NB4 (cell line): ENCODE results near the gene LRBA.

Source experiments
- DNase-seq: peaks from one replicate; pipeline ENCODE4 v3.0.0; 2010; ENCODE audit warnings: low read depth
- H3K4me3 ChIP-seq: one replicate; pipeline ENCODE4 v1.5.1; 2011; ENCODE audit warnings: mild to moderate bottlenecking, low read depth, low read length, moderate library complexity
- MYC ChIP-seq: IDR thresholded peaks from 2 replicates; pipeline ENCODE4 v1.6.1; 2011; ENCODE audit warnings: low read depth, low read length
- POLR2A ChIP-seq: IDR thresholded peaks from 2 replicates; pipeline ENCODE4 v1.6.1; 2011; ENCODE audit warnings: mild to moderate bottlenecking; ENCODE audit not compliant: insufficient read length; ENCODE audit errors: extremely low read depth
- TF ChIP-seq, protein P1 (sequence below): IDR thresholded peaks from one replicate; pipeline ENCODE4 v1.5.1; 2012; ENCODE audit warnings: low read depth, low read length
- TF ChIP-seq, protein P2 (sequence below): IDR thresholded peaks from 2 replicates; pipeline ENCODE4 v1.6.1; 2011; ENCODE audit warnings: low read depth, low read length

Gene LRBA

DNA sequence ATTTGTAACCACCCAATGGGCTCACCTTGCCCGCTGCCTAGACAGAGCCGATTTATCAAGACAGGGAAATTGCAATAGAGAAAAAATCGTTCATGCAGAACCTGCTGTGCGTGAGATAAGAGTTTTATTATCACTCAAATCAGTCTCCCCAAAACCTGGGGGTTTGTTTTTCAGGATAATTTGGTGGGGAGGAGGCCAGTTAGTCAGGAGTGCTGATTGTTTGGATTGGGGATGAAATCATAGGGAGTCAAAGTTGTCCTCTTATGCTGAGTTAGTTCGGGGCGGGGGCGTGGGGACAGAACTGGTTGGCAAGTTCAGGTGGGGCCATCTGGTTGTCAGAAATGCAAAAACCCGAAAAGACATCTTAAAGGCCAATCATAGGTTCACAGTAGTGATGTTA, 230.1 kb downstream of the LRBA start:
- TF ChIP-seq, protein P1, sequence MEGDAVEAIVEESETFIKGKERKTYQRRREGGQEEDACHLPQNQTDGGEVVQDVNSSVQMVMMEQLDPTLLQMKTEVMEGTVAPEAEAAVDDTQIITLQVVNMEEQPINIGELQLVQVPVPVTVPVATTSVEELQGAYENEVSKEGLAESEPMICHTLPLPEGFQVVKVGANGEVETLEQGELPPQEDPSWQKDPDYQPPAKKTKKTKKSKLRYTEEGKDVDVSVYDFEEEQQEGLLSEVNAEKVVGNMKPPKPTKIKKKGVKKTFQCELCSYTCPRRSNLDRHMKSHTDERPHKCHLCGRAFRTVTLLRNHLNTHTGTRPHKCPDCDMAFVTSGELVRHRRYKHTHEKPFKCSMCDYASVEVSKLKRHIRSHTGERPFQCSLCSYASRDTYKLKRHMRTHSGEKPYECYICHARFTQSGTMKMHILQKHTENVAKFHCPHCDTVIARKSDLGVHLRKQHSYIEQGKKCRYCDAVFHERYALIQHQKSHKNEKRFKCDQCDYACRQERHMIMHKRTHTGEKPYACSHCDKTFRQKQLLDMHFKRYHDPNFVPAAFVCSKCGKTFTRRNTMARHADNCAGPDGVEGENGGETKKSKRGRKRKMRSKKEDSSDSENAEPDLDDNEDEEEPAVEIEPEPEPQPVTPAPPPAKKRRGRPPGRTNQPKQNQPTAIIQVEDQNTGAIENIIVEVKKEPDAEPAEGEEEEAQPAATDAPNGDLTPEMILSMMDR: no peak
- TF ChIP-seq, protein P2, sequence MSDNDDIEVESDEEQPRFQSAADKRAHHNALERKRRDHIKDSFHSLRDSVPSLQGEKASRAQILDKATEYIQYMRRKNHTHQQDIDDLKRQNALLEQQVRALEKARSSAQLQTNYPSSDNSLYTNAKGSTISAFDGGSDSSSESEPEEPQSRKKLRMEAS: no peak
- TF ChIP-seq MYC: no peak
- TF ChIP-seq POLR2A: no peak
- no peak overlapping the region for H3K4me3 ChIP-seq
- no peak for DNase-seq

DNA sequence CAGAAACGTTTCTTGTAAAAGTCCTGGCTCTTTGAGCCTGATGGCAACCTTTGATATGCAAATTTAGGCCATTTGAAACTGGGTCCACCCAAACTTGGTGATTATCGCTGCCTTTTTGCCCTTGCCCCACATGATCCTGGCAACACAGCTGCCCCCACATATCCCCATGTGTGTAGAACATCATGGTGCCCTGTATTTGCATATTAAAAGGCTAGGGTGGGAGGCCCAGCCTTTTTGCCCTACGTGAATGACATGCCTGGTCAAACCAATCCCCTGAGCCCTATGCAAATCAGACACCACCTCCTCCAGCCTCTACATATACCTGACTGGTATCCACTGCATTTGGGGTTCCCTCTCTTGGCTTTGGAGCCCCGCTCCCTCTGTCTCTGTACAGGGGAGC, 230.8 kb downstream of the LRBA start:
- no peak overlapping the region for H3K4me3 ChIP-seq
- DNase-seq: no peak
- TF ChIP-seq POLR2A: no peak

GRCh38 chr4:150782921-150783320, 232.2 kb downstream of the LRBA start:
- TF ChIP-seq POLR2A (no peak), MYC (no peak)
- TF ChIP-seq, protein P2: no peak
- TF ChIP-seq, protein P1: no peak
- no peak overlapping the region for H3K4me3 ChIP-seq
- DNase-seq: no peak

DNA sequence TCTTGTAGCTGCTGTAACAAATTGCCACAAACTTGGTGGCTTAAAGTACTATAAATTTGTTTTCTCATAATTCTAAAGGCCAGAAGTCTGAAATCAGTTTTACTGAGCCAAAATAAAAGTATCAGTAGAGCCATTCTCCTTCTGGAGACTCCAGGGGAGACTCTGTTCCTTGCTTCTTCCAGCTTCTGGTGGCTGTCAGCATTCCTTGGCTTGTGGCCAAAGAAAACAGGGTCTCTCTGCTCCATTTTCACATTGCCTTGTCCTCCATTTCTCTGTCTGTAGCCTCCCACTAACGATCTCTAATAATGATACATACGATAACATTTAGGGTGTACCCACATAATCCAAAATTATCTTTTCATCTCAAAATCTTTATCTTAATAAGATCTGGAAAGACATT, 232.8 kb downstream of the LRBA start:
- TF ChIP-seq, protein P1: no peak
- TF ChIP-seq, protein P2: no peak
- TF ChIP-seq POLR2A: no peak
- no peak for TF ChIP-seq MYC
- DNase-seq: no peak
- H3K4me3 ChIP-seq: no peak overlapping the region

- TF ChIP-seq, protein P2: no peak
- TF ChIP-seq MYC: no peak
- TF ChIP-seq POLR2A: no peak
- TF ChIP-seq, protein P1: no peak
- no peak overlapping the region for H3K4me3 ChIP-seq
- no peak for DNase-seq
These were observed 233.9 kb downstream of the LRBA start for GRCh38 chr4:150781191-150781590.

- H3K4me3 ChIP-seq: no peak overlapping the region
- TF ChIP-seq, protein P2: no peak
- TF ChIP-seq MYC (no peak), POLR2A (no peak)
- TF ChIP-seq, protein P1: no peak
- no peak for DNase-seq
These were observed 235.4 kb downstream of the LRBA start for GRCh38 chr4:150779707-150780106.
